Stimulated activated CD8-positive, alpha-beta memory T cell treated with anti-CD3 and anti-CD28 coated beads, Interleukin-7, amount 100 ng/mL, for 24 hours (primary cell): ENCODE data around the gene ARSG.
"Not testable (repeated sequence)": the region's sequence is repeated elsewhere in the genome, so short reads cannot be mapped to it uniquely, and the experiment has no call there.

Source experiments
- DNase-seq: peaks from one replicate; pipeline ENCODE4 v3.0.0-alpha.2; 2020; ENCODE audit warnings: low read depth

The ARSG gene

DNA sequence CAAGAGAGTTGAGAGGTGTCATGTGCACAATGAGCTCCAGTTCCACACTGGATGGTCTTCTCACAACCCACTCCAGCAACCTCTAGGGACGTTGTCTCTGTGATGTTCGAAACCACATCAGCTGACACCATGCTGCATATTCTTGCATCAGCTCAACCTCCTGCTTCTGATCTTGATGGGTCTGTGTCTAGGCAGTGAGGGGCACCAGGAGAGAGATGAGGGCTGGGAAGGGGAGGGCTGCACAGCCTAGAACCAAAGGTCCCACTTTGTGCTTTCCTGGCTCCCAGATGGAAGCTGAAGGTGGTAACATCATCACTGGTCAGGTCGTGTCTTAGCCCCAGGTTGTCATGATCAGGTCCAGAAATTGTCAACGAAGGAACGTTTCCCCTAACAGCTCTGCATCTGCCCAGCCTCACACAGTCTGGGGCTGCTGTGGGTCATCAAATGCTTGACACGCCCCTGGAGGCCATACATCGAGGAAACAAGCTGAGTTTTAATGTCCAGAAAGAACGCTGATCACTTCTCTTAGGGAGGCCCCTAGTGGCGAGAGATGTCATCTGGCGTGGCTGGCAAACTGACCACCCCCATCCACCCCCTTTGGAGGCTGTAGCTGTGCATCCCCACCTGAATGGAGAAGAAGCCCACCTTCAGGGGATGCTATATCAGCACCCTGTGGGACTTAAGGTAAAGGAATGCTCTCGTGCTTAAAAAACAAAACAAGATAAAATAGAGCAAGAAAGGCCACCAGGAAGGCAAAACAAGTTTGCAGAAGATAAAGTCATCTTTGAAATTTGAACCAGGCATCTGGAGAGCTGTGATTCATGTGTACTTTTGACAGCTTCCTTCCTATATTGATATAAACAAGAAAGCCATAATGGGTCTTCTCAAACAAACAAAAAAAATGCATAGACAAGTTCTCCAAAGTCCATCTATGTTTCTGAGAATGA, 107.7 kb downstream of the ARSG start:
- DNase-seq: no peak

DNA sequence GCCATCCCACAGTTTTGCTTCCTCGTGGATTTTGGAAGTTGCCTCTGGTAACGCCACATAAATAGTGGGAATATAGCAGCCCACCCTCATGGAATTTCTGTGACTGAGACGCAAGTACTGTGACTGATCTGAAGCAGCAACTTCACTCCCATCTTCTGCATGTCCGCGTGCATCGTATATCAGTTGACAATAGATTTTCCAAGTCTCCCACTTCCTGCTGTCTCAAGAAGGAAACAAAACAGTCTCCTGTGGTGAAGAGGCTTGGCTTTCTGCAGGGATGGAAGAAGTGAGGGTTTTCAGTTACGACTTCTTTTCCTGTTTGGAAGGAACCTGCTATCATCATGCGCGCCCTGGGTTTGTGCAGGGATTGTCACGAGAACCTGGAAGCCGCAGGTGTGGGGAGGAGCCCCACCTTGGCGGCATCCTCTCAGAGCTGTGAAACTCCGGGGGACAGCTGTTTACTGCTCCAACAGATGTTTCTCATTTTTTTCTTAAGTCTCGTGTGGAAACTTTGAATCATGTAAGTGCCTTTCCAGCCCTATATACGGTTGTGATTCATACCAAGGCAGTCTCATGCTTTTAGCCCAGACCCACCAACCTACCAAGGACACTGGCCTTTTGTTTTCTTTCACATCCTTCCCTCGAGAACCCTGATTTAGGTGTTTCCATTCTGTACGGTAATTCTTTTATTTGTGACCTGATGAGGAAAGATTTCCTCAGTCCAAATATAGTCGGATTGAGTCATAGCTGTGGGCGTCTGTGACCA, 108.5 kb downstream of the ARSG start:
- no peak for DNase-seq

DNA sequence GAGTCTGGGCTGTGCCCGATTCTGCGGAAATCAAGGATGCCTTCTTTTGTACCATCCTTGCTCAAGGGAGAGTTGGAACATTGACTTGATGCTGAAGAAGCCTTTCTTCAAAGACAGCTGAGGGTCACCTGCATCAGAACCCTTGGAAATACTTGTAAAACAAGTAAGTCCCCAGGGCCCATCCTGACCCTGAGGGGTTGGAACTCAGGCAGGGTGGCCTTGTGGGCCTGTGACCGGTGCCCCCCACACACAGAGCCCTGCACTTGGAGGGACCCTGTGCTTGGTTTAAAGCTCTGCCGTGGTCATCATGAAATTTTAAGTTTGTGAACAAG, 109.1 kb downstream of the ARSG start:
- no peak for DNase-seq

DNA sequence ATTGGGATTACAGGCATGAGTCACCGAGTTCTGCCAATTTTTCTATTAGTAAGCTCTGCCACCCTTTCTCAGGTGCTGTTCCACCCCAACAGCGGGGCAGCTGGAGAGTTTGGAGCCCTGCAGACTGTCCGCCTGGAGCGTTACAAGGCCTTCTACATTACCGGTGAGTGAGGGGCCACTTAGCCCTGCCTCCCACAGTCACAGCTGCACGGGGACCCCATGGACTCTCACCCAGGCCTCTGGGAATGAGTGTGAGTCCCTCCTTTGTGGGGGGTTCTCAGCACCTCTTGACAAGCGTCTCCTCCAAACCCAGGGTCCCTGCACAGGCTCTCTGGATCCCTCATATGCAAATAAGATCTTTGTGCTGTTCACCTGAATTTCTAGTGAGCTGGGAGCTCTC, 110.0 kb downstream of the ARSG start:
- DNase-seq: no peak

DNA sequence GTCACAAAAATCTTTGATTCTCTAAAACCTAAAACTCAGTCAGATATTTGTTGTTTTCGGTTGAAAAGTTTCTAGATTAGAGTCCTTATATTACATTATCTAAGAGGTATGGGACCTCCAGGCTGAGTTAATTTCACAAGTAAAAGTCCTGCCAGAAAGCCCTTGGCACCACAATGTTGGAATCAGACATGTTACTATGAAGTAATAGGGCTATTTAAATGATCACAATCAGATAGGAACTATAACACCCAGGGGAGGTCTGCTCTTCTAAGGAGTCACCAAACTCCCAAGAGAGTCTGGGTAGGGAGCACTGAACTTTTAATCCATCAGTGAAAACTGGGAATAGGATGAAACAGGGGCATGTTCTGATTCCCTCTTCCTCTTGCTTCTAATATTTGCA, 111.8 kb downstream of the ARSG start:
- DNase-seq: no peak

DNA sequence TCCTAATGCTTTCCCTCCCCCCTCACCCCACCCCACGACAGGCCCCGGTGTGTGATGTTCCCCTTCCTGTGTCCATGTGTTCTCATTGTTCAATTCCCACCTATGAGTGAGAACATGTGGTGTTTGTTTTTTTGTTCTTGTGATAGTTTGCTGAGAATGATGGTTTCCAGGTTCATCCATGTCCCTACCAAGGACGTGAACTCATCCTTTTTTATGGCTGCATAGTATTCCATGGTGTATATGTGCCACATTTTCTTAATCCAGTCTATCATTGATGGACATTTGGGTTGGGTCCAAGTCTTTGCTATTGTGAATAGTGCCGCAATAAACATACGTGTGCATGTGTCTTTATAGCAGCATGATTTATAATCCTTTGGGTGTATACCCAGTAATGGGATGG, 112.5 kb downstream of the ARSG start:
- not testable (repeated sequence) for DNase-seq

DNA sequence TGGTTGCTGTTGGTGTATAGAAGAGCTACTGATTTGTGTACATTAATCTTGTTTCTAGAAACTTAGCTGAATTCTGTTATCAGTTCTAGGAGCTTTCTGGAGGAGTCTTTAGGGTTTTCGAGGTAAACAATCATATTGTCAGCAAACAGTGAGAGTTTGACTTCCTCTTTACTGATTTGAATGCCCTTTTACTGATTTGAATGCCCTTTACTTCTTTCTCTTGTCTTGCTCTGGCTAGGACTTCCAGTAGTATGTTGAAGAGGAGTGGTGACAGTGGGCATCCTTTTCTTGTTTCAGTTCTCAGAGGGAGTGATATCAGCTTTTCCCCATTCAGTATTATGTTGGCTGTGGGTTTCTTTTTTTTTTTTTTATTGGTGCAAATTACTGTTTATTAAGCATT, 116.4 kb downstream of the ARSG start:
- not testable (repeated sequence) for DNase-seq

DNA sequence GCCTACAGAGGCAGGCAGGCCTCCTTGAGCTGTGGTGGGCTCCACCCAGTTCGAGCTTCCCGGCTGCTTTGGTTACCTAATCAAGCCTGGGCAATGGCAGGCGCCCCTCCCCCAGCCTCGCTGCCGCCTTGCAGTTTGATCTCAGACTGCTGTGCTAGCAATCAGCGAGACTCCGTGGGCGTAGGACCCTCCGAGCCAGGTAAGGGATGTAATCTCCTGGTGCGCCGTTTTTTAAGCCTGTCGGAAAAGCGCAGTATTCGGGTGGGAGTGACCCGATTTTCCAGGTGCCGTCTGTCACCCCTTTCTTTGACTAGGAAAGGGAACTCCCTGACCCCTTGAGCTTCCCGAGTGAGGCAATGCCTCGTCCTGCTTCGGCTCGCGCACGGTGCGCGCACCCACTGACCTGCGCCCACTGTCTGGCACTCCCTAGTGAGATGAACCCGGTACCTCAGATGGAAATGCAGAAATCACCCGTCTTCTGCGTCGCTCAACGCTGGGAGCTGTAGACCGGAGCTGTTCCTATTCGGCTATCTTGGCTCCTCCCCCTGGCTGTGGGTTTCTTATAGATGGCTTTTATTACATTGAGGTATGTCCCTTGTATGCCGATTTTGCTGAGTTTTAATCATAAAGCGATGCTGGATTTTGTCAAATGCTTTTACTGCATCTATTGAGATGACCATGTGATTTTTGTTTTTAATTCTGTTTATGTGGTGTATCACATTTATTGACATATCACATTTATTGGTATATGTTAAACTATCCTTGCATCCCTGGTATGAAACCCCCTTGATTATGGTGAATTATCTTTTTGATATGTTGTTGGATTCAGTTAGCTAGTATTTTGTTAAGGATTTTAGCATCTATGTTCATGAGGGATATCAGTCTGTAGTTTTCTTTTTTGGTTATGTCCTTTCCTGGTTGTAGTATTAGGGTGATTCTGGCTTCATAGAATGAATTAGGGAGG, 122.6 kb downstream of the ARSG start:
- DNase-seq: not testable (repeated sequence)

DNA sequence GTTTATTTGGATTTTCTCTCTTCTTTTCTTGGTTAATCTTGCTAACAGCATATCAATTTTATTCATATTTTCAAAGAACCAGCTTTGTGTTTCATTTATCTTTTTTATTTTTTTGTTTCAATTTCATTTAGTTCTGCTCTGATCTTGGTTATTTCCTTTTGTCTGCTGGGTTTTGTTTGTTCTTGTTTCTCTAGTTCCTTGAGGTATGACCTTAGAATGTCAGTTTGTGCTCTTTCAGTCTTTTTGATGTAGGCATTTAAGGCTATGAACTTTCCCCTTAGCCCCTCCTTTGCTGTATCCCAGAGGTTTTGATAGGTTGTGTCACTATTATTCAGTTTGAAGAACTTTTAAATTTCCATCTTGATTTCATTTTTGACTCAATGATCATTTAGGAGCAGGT, 123.6 kb downstream of the ARSG start:
- not testable (repeated sequence) for DNase-seq

DNA sequence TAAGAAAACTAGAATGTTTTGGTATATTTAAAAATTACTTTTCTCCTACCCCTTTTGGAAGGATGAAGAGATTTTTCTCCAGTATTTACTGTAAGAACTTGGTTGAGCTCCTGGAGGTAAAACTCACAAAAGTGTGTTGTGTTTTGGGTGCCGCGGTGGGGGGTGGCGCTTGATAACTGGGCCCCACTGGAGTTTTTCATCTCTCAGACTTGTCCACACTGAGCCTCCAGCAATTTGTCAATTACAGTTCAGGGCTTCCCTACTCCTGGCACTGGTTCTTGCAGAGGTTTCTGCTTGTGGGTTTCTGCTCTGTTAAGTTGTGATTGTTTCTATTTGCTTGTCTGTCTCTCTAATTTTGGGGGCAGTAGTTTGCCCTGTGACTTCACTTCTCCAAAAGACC, 126.0 kb downstream of the ARSG start:
- DNase-seq: no peak

DNA sequence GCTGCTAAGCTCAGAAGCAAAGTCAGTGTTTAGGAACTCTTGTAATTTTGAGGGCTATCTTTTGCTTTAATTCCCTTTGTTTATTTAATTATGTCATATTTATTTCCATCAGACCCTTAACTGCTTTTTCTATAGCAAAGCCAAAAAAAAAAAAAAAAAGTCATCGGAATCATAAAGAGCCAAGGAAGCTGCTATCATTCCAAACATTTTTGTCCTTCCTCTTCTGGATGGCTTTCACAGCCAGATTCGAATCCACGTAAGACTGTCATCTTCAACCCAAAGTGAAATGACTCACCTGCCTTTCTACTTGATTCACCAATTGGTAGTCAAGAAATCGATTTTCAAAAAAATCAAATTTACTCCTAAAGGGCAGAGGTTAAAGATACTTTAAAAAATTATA, 127.6 kb downstream of the ARSG start:
- no peak for DNase-seq

DNA sequence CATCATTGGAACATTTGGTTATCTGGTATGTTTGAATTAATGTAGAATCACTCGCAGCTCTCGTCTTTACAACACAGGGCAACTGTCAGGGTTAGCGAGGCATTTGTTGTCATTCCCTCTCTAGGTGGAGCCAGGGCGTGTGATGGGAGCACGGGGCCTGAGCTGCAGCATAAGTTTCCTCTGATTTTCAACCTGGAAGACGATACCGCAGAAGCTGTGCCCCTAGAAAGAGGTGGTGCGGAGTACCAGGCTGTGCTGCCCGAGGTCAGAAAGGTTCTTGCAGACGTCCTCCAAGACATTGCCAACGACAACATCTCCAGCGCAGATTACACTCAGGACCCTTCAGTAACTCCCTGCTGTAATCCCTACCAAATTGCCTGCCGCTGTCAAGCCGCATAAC, 128.8 kb downstream of the ARSG start:
- no peak for DNase-seq

DNA sequence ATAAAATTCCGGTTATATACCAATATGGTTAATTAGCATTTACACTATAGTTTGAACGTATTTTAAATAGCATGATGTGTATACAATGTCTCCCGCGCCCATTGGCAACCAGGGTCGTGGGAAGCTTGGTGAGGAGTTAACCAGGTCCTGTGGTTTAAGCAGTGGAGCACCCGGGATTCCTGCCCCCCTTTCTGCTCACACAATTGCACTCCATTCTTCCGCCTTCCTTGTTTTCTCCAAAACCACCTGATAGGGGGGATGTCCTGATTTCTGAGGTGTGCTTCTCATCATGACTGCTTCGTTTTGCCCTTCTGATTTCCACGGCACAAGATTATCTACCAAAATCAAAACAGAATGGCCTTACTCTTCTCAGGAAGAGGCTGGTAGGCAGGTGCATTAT, 130.2 kb downstream of the ARSG start:
- no peak for DNase-seq

DNA sequence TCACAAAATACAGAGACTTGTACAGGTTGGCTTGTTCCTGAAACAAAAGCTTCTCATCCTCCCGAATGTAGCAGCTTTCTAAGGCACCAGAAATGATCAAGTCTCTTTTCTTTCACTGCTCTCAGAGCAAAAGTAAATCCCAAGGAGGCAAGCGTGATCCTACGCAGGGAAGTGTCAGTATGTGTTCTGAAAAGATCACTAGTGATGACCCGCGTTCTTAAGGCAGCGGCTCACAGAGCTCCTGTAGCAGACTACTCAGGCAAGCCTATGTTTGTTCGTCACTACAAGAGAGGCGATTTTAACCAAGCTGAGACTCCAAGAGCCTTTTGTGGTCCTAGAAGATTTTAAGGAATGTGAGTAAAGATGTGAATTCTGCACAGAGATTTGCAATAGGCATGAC, 131.5 kb downstream of the ARSG start:
- DNase-seq: no peak

DNA sequence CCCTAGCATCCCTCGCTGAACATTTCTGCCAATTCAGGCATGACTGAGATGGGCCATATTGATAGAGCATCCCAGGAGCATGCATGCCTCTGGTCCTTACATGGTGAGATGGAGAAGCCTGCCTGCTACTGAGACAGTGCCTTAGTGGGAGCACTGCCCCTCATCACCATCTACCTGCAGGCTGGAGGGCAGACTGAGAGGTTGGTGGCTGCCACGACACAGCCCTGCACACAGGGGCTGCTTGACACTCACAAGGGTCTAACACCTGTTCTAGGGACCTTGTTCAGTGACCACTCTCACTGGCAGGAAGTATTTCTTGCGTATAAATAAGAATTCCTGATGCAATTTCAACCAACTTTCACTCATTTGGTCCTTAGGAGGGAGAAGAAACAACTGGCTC, 132.0 kb downstream of the ARSG start:
- DNase-seq: no peak

DNA sequence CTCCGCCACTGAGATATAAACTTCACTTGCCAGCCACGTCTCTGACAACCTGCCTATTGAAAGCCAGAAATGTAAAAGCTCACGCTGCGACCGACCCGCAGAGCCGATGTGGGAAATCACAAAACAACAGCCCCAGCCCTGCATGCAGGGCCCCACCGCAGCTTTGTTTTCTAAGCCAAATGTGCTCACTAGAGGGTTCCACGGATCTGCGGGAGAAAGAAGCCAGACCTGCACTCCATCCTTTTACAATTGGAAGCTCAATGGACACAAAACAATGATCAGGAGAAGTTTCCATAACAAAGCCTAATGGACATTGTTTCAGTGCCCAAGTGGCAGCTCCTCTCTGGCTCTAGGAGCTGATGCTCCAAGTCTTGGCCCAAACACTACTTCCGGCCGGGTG, 132.9 kb downstream of the ARSG start:
- DNase-seq: no peak

DNA sequence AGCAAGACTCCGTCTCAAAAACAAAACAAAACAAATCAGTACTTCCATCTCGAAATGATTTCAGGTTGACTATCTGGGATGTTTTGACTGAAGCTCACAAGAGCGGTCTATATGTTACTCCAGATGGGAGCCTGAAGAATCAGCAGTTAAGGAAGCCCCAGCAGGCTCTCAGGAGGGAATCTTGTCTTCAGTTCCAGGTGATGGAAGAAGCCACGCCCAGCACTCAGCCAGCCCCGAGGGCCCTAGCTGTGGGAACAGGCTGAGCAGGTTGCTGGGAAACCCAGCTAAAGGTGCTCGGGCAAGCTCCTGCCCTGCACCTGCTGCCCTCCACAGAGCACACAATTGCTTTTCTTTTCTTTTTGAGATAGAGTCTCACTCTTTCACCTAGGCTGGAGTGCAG, 133.6 kb downstream of the ARSG start:
- no peak for DNase-seq

DNA sequence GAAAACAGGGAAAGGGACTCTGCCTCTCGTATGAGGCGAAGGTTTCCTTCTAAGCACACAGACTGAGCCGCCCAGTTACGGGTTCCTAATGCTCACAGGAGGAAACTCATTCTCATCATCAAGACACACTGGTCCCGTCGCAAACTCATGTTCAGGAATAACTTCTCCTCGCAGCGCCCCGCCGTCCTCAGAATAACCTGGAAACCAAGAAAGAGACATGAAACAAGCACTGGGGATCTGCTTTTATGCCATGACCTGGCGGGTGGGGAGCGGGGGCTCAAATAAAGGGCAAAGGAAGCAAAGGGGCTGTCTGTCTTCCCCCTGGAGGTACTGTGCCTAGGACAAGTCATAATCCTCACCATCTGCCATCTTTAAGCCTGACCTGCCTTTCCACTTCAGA, 134.7 kb downstream of the ARSG start:
- DNase-seq: no peak

DNA sequence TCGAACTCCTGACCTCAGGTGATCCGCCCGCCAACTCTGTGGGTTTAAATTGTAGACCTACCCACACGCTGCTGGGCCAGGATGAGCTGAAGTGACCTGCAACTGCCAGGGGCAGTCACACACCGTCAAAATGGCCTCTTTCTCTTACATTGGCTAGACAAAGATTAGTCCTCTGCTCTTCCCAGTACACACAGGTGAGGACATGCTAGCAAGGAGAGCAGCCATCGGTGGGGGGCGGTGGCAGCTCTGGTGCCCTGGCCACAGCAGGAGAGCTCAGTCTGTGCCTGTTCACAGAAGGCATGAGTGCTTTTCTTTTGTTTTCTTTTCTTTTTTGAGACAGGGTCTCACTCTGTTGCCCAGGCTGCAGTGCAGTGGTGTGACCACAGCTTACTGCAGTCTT, 136.3 kb downstream of the ARSG start:
- no peak for DNase-seq

DNA sequence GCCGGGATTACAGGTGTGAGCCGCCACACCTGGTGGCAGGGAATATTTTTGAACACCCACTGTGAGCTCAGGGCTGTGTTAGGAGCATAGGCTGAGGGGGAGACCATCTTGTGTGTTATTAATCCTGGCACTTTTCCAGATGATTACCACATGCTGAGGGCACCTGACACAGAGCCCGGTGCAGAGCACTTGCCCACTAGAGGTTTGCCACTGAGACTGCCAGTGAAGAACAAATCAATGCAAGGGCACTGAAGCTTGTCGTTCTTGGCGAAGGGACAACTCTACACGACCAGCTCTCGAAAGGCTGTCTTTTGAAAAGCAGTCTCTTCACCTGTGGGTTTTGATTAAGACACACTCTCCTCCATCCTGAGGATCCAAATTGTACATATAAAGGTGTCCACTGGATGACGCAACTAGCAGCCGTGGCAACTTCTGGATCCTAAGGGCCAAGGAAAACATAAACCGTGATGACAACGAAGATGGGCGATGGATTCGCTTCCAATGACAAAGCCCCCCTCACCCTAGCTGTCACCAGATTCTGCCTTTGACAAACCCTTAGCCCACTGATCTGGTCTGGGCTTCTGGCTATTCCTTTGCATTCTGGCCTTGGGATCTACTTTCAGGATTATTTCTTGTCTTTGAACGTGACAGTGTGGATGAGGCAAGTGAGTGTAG, 137.3 kb downstream of the ARSG start:
- no peak for DNase-seq

DNA sequence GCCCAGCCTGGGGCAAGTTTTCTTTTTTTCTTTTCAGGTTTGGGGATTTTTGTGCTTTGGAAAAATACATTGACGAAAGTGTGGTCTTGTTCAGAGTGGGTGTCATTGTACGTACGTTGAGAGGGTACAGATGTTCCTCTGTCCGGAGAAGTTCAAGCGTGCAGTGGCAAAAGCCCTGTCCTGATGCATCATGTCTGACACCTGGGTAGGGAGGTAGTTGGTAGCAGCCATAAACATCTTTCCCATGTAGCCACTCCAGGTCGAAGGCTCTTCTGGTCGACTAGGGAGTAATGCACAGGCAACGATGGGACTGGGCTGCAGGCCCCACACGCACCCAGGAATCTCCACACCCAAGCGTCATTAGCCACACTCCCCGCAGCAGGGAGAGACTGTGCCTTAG, 138.6 kb downstream of the ARSG start:
- no peak for DNase-seq
